Tibial nerve (tissue), 4 donors: ENCODE results near the gene LPAR1. TPM values are rescaled to one million over a fixed set of nuclear protein-coding genes. Genes with fewer than 3 reads are reported as not detected.

ENCODE experiments used
- DNase-seq, 2 donors: peaks; one replicate each; pipeline ENCODE4 v3.0.0-alpha.2; 2019; ENCODE audit warnings: low spot score in 2 of 2
- H3K27ac ChIP-seq, 4 donors: fragments of 200-600 bp; sonication (generic) in 3 of 4; one replicate each; pipeline ENCODE4 v1.5.1; 2017 to 2019; ENCODE audit warnings: mild to moderate bottlenecking in 1 of 4
- H3K27me3 ChIP-seq, 2 donors: fragments of 200-600 bp; sonication (generic) in 1 of 2; one replicate each; pipeline versions ENCODE4 v1.5.1 to v1.6.0; 2017 to 2019
- H3K36me3 ChIP-seq, 3 donors: fragments of 200-600 bp; sonication (generic); one replicate each; pipeline ENCODE4 v1.5.1; 2018 to 2019
- H3K4me1 ChIP-seq, 4 donors: fragments of 200-600 bp; sonication (generic) in 3 of 4; one replicate each; pipeline ENCODE4 v1.5.1; 2017 to 2019
- H3K4me3 ChIP-seq, 4 donors: fragments of 200-600 bp; sonication (generic) in 3 of 4; one replicate each; pipeline ENCODE4 v1.5.1; 2017 to 2019; ENCODE audit warnings: mild to moderate bottlenecking in 1 of 4, moderate library complexity in 1 of 4
- H3K9me3 ChIP-seq, 4 donors: fragments of 200-600 bp; sonication (generic) in 3 of 4; one replicate each; pipeline ENCODE4 v1.5.1; 2017 to 2019
- EP300 ChIP-seq, 2 donors: sonication (generic); formaldehyde crosslinking; IDR thresholded peaks; one replicate each; pipeline ENCODE4 v1.6.1; 2017; ENCODE audit warnings: antibody characterized with exemption in 2 of 2, mild to moderate bottlenecking in 1 of 2
- POLR2A ChIP-seq, 2 donors: fragments of 450-650 bp; IDR thresholded peaks; one replicate each; pipeline ENCODE4 v1.6.1; 2017; ENCODE audit warnings: antibody characterized with exemption in 2 of 2, mild to moderate bottlenecking in 2 of 2, moderate library complexity in 2 of 2
- WGBS, 2 donors: methylation state at CpG; one replicate each; pipeline ENCODE4 v1.1.5; 2018; 5-methylcytosine and 5-hydroxymethylcytosine counted together
- total RNA-seq, 4 donors: library from RNA; depleted of rRNA; stranded (reverse); fragments of >200 nt; gene quantifications; one replicate each; pipeline ENCODE4 v1.1.0, GENCODE V29; 2016
- TF ChIP-seq, protein P1 (sequence below), 5 experiments: fragments of 200-600 bp in 3 of 5; fragments of 450-650 bp in 2 of 5; sonication (generic) in 3 of 5; IDR thresholded peaks; one replicate each; pipeline ENCODE4 v1.5.1; 2016 to 2019; ENCODE audit warnings: antibody characterized with exemption in 5 of 5, mild to moderate bottlenecking in 3 of 5, moderate library complexity in 2 of 5

The LPAR1 gene
- total RNA-seq, 4 donors from 2014 or later: 156 to 238 (median 199) TPM

DNA sequence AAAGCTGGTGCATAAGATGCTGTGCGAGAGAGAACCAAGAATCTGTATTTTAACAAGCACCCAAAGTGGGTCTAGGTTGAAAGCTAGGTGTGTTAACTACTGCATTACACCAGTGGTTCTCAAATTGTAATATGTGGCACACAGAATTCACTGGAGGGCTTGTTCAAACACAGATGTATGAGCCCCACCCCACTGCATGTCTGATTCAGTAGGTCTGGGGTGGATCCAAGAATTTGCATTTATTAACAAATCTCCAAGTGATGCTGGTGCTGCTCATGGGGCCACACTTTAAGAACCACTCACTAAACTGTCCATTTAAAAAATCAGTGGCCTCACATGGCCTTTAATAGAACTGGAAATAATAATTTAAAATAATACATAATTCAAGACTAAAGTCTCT lies 40.4 kb downstream of the LPAR1 start:
- H3K9me3 ChIP-seq: no peaks in the 10 kb centered on the region
- peak overlapping the region; percentile 62 to 94 (median 78) for H3K27ac ChIP-seq
- TF ChIP-seq POLR2A (IDR thresholded peaks at IDR 0.05): no peak
- TF ChIP-seq, protein P1, sequence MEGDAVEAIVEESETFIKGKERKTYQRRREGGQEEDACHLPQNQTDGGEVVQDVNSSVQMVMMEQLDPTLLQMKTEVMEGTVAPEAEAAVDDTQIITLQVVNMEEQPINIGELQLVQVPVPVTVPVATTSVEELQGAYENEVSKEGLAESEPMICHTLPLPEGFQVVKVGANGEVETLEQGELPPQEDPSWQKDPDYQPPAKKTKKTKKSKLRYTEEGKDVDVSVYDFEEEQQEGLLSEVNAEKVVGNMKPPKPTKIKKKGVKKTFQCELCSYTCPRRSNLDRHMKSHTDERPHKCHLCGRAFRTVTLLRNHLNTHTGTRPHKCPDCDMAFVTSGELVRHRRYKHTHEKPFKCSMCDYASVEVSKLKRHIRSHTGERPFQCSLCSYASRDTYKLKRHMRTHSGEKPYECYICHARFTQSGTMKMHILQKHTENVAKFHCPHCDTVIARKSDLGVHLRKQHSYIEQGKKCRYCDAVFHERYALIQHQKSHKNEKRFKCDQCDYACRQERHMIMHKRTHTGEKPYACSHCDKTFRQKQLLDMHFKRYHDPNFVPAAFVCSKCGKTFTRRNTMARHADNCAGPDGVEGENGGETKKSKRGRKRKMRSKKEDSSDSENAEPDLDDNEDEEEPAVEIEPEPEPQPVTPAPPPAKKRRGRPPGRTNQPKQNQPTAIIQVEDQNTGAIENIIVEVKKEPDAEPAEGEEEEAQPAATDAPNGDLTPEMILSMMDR (IDR thresholded peaks at IDR 0.05): no peak
- no peak for TF ChIP-seq EP300 (IDR thresholded peaks at IDR 0.05)
- peaks cover 0 to 100% (median 66%) of the 10 kb centered on the region in 4 donors for H3K4me1 ChIP-seq
- 86 to 88% methylated on average over 1 of the region's 1 CpG for WGBS, 2 donors
- DNase-seq: no peak
- H3K27me3 ChIP-seq: no peaks in the 10 kb centered on the region
- H3K4me3 ChIP-seq: no peak overlapping the region
- H3K36me3 ChIP-seq: no peaks in the 10 kb centered on the region

DNA sequence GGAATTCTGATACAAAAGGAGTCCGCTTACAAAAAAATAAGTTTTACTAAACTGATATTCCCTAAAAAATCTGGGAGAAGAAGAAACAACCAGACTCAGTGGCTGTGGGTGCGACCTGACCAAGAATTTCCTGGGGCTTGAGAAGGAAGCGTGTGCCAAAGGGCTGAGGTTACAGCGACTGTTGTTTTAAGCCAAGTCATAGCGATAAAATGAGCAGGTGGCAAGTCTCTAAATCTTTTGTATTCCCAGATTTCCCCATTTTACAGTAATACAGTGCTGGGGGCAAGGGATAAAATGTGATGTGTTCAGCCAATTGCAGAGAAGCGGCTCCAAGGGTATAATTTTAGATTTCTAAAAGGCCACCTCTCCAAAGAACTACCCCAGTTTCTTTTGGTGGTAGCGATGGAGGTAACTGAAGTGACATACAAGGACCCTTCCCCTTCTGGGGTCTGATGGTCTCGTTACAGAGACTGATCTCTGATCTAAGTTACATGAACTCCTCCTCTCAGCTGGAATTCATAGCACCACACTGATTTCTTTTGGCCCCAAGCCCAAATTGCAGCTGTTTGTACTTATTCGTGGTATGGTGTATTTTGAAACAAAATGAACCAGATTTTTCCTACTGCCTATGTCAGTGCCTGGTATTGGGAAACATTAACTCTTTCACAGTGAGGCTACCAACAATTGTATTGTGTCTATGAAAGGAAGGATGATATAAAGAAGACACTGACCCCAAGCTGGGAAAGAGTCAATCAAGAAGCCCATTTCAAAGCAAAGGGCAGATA lies 41.6 kb downstream of the LPAR1 start:
- Histone ChIP-seq H3K4me3 (no peak overlapping the region), H3K36me3 (no peaks in the 10 kb centered on the region), H3K4me1 (peaks cover 0 to 100% (median 64%) of the 10 kb centered on the region in 4 donors), H3K9me3 (no peaks in the 10 kb centered on the region), H3K27me3 (no peaks in the 10 kb centered on the region), H3K27ac (peak overlapping the region; percentile 34 to 94 (median 74))
- TF ChIP-seq, protein P1 (IDR thresholded peaks at IDR 0.05): no peak
- peak in 1 of 2 donors; percentile 83 for TF ChIP-seq EP300 (IDR thresholded peaks at IDR 0.05)
- DNase-seq: peak; percentile 56 to 85
- WGBS, 2 donors: 53 to 54% methylated on average over 9 of the region's 9 CpGs

DNA sequence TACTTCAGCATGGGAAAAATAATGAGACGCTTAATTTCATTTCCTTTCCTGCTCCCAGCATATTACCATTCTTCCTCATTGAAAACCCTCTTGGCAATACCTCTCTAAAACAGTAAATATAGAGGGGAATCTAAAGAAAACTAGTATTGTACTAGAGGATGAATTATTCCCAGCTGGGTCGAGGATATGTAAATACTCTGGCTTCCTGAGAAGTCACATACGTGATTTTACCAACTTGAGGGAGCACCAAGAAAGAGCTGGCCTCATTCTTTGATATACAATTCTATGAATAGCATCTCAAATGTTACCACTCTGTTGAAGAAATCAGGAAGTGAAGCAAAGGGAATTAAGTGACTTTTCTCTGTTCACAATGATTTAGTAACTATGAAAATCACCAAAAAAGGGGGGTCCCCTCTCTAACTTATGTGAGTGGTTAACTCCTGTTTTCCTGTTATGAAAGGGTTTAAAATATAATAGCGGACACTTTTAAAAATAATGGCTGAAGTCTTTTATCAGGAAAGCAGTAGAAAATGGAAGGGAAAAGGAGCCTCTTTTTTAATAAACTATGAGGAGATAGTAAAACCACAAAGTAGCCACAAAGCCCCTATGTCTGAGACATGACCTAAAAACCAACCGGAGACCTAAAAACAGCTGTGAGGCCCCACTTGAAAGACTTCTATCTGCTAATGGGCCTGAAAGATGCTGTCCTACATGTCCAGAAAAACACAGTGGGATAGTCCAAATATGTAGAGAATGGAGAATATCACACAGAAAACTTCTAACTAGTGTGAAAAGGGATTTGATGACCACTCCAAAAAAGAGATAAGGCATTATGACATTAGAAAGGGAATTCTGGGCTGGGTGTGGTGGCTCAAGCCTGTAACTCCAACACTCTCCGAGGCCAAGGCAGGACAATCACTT lies 42.6 kb downstream of the LPAR1 start:
- Histone ChIP-seq H3K4me1 (peaks cover 0 to 100% (median 55%) of the 10 kb centered on the region in 4 donors), H3K27ac (peak overlapping the region; percentile 34 to 94 (median 74))
- no peak for TF ChIP-seq EP300 (IDR thresholded peaks at IDR 0.05)
- no peak for TF ChIP-seq POLR2A (IDR thresholded peaks at IDR 0.05)
- TF ChIP-seq, protein P1 (IDR thresholded peaks at IDR 0.05): no peak

DNA sequence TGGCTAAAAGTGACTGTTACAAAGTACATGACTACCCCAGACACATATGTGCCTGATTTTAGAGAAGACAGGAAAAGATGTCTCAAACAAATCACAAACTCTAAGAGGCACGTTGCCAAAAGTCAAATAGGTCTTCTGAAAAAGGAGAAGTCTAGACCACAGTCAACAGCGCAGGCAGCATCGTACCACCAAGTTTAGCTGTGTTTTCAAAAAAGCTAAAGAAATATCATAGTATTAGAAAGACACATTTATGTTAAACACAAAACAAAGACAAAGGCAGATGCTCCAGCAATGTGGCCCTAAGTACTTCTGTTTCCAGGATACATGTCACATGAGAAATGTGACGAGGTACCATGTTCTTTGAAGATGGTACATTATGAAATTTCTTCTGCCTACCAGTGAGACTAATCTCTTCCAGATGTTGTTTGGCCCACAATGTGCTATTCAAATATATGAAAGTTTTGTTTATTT lies 43.5 kb downstream of the LPAR1 start:
- Histone ChIP-seq H3K36me3 (no peaks in the 10 kb centered on the region), H3K4me1 (peaks cover 0 to 92% (median 50%) of the 10 kb centered on the region in 4 donors), H3K27me3 (no peaks in the 10 kb centered on the region), H3K27ac (peak overlapping the region; percentile 34 to 94 (median 74)), H3K4me3 (no peak overlapping the region), H3K9me3 (no peaks in the 10 kb centered on the region)
- WGBS, 2 donors: 27 to 33% methylated on average over 4 of the region's 4 CpGs
- peak; percentile 22 to 85 for TF ChIP-seq EP300 (IDR thresholded peaks at IDR 0.05)
- TF ChIP-seq POLR2A (IDR thresholded peaks at IDR 0.05): no peak
- no peak for DNase-seq

More for the DNA sequence above, 42.6 kb downstream of the LPAR1 start:
- H3K4me3 ChIP-seq: no peak overlapping the region
- no peaks in the 10 kb centered on the region for H3K9me3 ChIP-seq
- DNase-seq: no peak
- 29 to 38% methylated on average over 6 of the region's 6 CpGs for WGBS, 2 donors
- H3K36me3 ChIP-seq: no peaks in the 10 kb centered on the region
- no peaks in the 10 kb centered on the region for H3K27me3 ChIP-seq

DNA sequence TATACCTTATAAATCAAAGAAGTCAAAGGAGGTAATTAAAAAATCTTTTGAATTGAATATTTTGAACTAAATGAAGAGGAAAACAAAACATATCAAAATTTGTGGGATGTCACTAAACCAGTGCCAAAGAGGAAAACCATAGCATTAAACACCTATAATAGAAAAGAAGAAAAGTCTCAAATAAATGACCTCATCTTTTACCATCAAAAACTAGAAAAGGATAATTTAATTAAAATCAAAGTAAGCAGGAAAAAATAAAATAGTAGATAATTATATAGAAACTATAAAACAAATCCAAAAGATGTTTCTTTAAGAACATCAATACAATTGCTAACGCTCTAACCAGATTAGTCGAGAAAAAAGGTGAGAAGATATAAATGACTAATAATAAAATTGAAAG lies 47.8 kb downstream of the LPAR1 start:
- TF ChIP-seq, protein P1 (IDR thresholded peaks at IDR 0.05): no peak
- no peak for TF ChIP-seq POLR2A (IDR thresholded peaks at IDR 0.05)
- 91 to 93% methylated on average over 2 of the region's 2 CpGs for WGBS, 2 donors
- no peak for DNase-seq
- Histone ChIP-seq H3K4me3 (no peak overlapping the region), H3K36me3 (no peaks in the 10 kb centered on the region), H3K9me3 (peaks cover 0 to 3% (median 0%) of the 10 kb centered on the region in 4 donors), H3K4me1 (peaks cover 0 to 61% (median 20%) of the 10 kb centered on the region in 4 donors), H3K27me3 (no peaks in the 10 kb centered on the region), H3K27ac (peak overlapping the region in 1 of 4 donors; percentile 16)
